Choroid plexus epithelial cell (primary cell): Measurements from ENCODE around the gene BLNK.

ENCODE experiments used
- DNase-seq: peaks from one replicate; pipeline ENCODE4 v3.0.0-alpha.2; 2010; ENCODE audit warnings: low read depth
- H3K4me3 ChIP-seq: 2 replicates; pipeline ENCODE4 v1.5.1; 2011; ENCODE audit warnings: low read depth, mild to moderate bottlenecking, control low read depth, low read length, moderate library complexity
- CTCF ChIP-seq: conservative IDR thresholded peaks from 2 replicates; pipeline ENCODE4 v1.5.1; 2011; ENCODE audit warnings: low read depth, mild to moderate bottlenecking, control low read depth, inconsistent platforms, low read length, moderate library complexity

The BLNK gene

GRCh38 chr10:96261132-96261531, 10.2 kb downstream of the BLNK start:
- H3K4me3 ChIP-seq = no peak overlapping the region
- TF ChIP-seq CTCF = no peak
- no peak for DNase-seq

- no peak for DNase-seq
- TF ChIP-seq CTCF = no peak
- no peak overlapping the region for H3K4me3 ChIP-seq
Measured at GRCh38 chr10:96260014-96260413, 11.4 kb downstream of the BLNK start.

GRCh38 chr10:96259150-96259549, 12.2 kb downstream of the BLNK start:
- DNase-seq = no peak
- H3K4me3 ChIP-seq = no peak overlapping the region
- TF ChIP-seq CTCF = no peak

GRCh38 chr10:96257944-96258343, 13.4 kb downstream of the BLNK start:
- TF ChIP-seq CTCF = no peak
- no peak for DNase-seq
- H3K4me3 ChIP-seq = no peak overlapping the region

- TF ChIP-seq CTCF = no peak
- no peak overlapping the region for H3K4me3 ChIP-seq
- DNase-seq = no peak
Measured at GRCh38 chr10:96255549-96256333, 15.6 kb downstream of the BLNK start.

- TF ChIP-seq CTCF = no peak
- DNase-seq = no peak
- H3K4me3 ChIP-seq = no peak overlapping the region
Measured at GRCh38 chr10:96254976-96255375, 16.4 kb downstream of the BLNK start.

GRCh38 chr10:96252730-96253129, 18.6 kb downstream of the BLNK start:
- H3K4me3 ChIP-seq = no peak overlapping the region
- no peak for TF ChIP-seq CTCF
- DNase-seq = no peak
